ENCODE results near the gene NEURL1B. TPM values are rescaled to one million over a fixed set of nuclear protein-coding genes. Genes with fewer than 3 reads are reported as not detected.

NEURL1B gene
- polyA plus RNA-seq, 1 donor (not counting 4 experiments of a cell fraction or from before 2014, with no cell fraction given) = 0.43 TPM

GRCh38 chr5:172725273-172725672 lies 84.2 kb downstream of the NEURL1B start:
- no peak for TF ChIP-seq CTCF (optimal IDR thresholded peaks at IDR 0.05 in 1 of 3, IDR thresholded peaks at IDR 0.05 in 1 of 3, conservative IDR thresholded peaks at IDR 0.05 in 1 of 3; ENCODE audit: extremely low read depth in 1 of 3, insufficient read depth in 2 of 3, low read length in 3 of 3)
- TF ChIP-seq EZH2 (IDR thresholded peaks at IDR 0.05; ENCODE audit: low read length) = no peak
- Histone ChIP-seq H3K27me3 (ENCODE audit: control insufficient read depth, extremely low read depth, insufficient read depth, low read length) (peaks cover 18% of the 10 kb centered on the region), H3K9me3 (ENCODE audit: control insufficient read depth, low read depth, low read length) (no peaks in the 10 kb centered on the region), H2AFZ (ENCODE audit: control insufficient read depth, low read length) (no peak overlapping the region), H3K4me1 (ENCODE audit: control insufficient read depth, extremely low read depth, insufficient read depth, low read length) (no peaks in the 10 kb centered on the region), H3K9me1 (ENCODE audit: control insufficient read depth, extremely low read depth, insufficient read depth, low read length) (no peaks in the 10 kb centered on the region), H3K4me3 (ENCODE audit: control insufficient read depth in 2 of 3, extremely low read depth in 1 of 3, insufficient read depth in 2 of 3, low read depth in 1 of 3, low read length in 3 of 3) (no peak overlapping the region), H3K36me3 (ENCODE audit: control insufficient read depth in 2 of 2, extremely low read depth in 1 of 2, insufficient read depth in 2 of 2, low read length in 2 of 2) (no peaks in the 10 kb centered on the region), H4K20me1 (ENCODE audit: control insufficient read depth, extremely low read depth, insufficient read depth, low read length) (no peaks in the 10 kb centered on the region), H3K79me2 (ENCODE audit: control insufficient read depth, insufficient read depth, low read length) (no peaks in the 10 kb centered on the region), H3K27ac (ENCODE audit: control insufficient read depth, insufficient read depth, low read length) (no peak overlapping the region), H3K9ac (ENCODE audit: control insufficient read depth, extremely low read depth, insufficient read depth, low read length) (no peak overlapping the region), H3K4me2 (ENCODE audit: control insufficient read depth, extremely low read depth, insufficient read depth, low read depth, low read length) (no peak overlapping the region)
- no peak for FAIRE-seq
- no peak for DNase-seq (ENCODE audit: low read depth, low spot score)
- dilution Hi-C loops (cut with MboI; ENCODE audit: extremely low pct_ligation_motif_present, low sequenced_read_pairs) = no loop called here

- Histone ChIP-seq H3K27ac (ENCODE audit: control insufficient read depth, insufficient read depth, low read length) (no peak overlapping the region), H3K9me3 (ENCODE audit: control insufficient read depth, low read depth, low read length) (no peaks in the 10 kb centered on the region), H3K79me2 (ENCODE audit: control insufficient read depth, insufficient read depth, low read length) (no peaks in the 10 kb centered on the region), H3K4me2 (ENCODE audit: control insufficient read depth, extremely low read depth, insufficient read depth, low read depth, low read length) (no peak overlapping the region), H3K9me1 (ENCODE audit: control insufficient read depth, extremely low read depth, insufficient read depth, low read length) (no peaks in the 10 kb centered on the region), H3K9ac (ENCODE audit: control insufficient read depth, extremely low read depth, insufficient read depth, low read length) (no peak overlapping the region), H4K20me1 (ENCODE audit: control insufficient read depth, extremely low read depth, insufficient read depth, low read length) (no peaks in the 10 kb centered on the region), H3K4me3 (ENCODE audit: control insufficient read depth in 2 of 3, extremely low read depth in 1 of 3, insufficient read depth in 2 of 3, low read depth in 1 of 3, low read length in 3 of 3) (no peak overlapping the region), H3K27me3 (ENCODE audit: control insufficient read depth, extremely low read depth, insufficient read depth, low read length) (peaks cover 18% of the 10 kb centered on the region), H2AFZ (ENCODE audit: control insufficient read depth, low read length) (no peak overlapping the region), H3K36me3 (ENCODE audit: control insufficient read depth in 2 of 2, extremely low read depth in 1 of 2, insufficient read depth in 2 of 2, low read length in 2 of 2) (no peaks in the 10 kb centered on the region), H3K4me1 (ENCODE audit: control insufficient read depth, extremely low read depth, insufficient read depth, low read length) (no peaks in the 10 kb centered on the region)
- DNase-seq (ENCODE audit: low read depth, low spot score) = no peak
- dilution Hi-C loops (cut with MboI; ENCODE audit: extremely low pct_ligation_motif_present, low sequenced_read_pairs) = no loop called here
- no peak for TF ChIP-seq EZH2 (IDR thresholded peaks at IDR 0.05; ENCODE audit: low read length)
- TF ChIP-seq CTCF (optimal IDR thresholded peaks at IDR 0.05 in 1 of 3, IDR thresholded peaks at IDR 0.05 in 1 of 3, conservative IDR thresholded peaks at IDR 0.05 in 1 of 3; ENCODE audit: extremely low read depth in 1 of 3, insufficient read depth in 2 of 3, low read length in 3 of 3) = no peak
- no peak for FAIRE-seq
Measured at GRCh38 chr5:172725785-172726184, 84.7 kb downstream of the NEURL1B start.

Measured in keratinocyte (primary cell).